ENCODE results near the gene DSPP. TPM values are rescaled to one million over a fixed set of nuclear protein-coding genes. Genes with fewer than 3 reads are reported as not detected.

The DSPP gene
- total RNA-seq, 2 experiments from 2014 or later: not detected

- Histone ChIP-seq H3K4me1 (ENCODE audit: insufficient read depth, low read length, poor library complexity, severe bottlenecking) (no peaks in the 10 kb centered on the region), H3K9me2 (ENCODE audit: insufficient read depth, low read length) (no peaks in the 10 kb centered on the region), H3K4me3 (ENCODE audit: low read depth, low read length, poor library complexity, severe bottlenecking) (no peak overlapping the region), H3K36me3 (ENCODE audit: insufficient read depth, low read length) (no peaks in the 10 kb centered on the region), H2AFZ (ENCODE audit: low read length) (no peak overlapping the region), H3K4me2 (ENCODE audit: low read length) (no peak overlapping the region), H3K27ac (ENCODE audit: low read depth, low read length, poor library complexity, severe bottlenecking) (no peak overlapping the region), H3K79me2 (ENCODE audit: insufficient read depth, low read depth, low read length) (no peaks in the 10 kb centered on the region), H3K9me3 (ENCODE audit: low read length) (no peaks in the 10 kb centered on the region), H4K20me1 (ENCODE audit: insufficient read depth, low read length) (no peaks in the 10 kb centered on the region)
- no TSS peak for BruUV-seq (replicated peaks)
- intact Hi-C loops (cut with micrococcal nuclease; ENCODE audit: unreplicated experiment): no loop called here
- DNase-seq (ENCODE audit: low spot score): no peak
- POLR2A ChIA-PET: no interaction called here
- TF ChIP-seq EZH2phosphoT487 (IDR thresholded peaks at IDR 0.05; ENCODE audit: borderline replicate concordance, low read depth, low read length): no peak
- CTCF ChIA-PET (ENCODE audit: unreplicated experiment): no interaction called here
Observed at GRCh38 chr4:87565746-87566145, 42.6 kb upstream of the DSPP start.

GRCh38 chr4:87566276-87566675 is 42.1 kb upstream of the DSPP start:
- Histone ChIP-seq H3K36me3 (ENCODE audit: insufficient read depth, low read length) (no peaks in the 10 kb centered on the region), H3K9me3 (ENCODE audit: low read length) (no peaks in the 10 kb centered on the region), H3K4me2 (ENCODE audit: low read length) (no peak overlapping the region), H3K27ac (ENCODE audit: low read depth, low read length, poor library complexity, severe bottlenecking) (no peak overlapping the region), H2AFZ (ENCODE audit: low read length) (no peak overlapping the region), H3K4me3 (ENCODE audit: low read depth, low read length, poor library complexity, severe bottlenecking) (no peak overlapping the region), H3K79me2 (ENCODE audit: insufficient read depth, low read depth, low read length) (no peaks in the 10 kb centered on the region), H3K4me1 (ENCODE audit: insufficient read depth, low read length, poor library complexity, severe bottlenecking) (no peaks in the 10 kb centered on the region), H3K9me2 (ENCODE audit: insufficient read depth, low read length) (no peaks in the 10 kb centered on the region), H4K20me1 (ENCODE audit: insufficient read depth, low read length) (no peaks in the 10 kb centered on the region)
- POLR2A ChIA-PET: no interaction called here
- DNase-seq (ENCODE audit: low spot score): no peak
- TF ChIP-seq CTCF (conservative IDR thresholded peaks at IDR 0.05; ENCODE audit: low read length): no peak
- TF ChIP-seq EZH2phosphoT487 (IDR thresholded peaks at IDR 0.05; ENCODE audit: borderline replicate concordance, low read depth, low read length): no peak
- CTCF ChIA-PET (ENCODE audit: unreplicated experiment): no interaction called here
- intact Hi-C loops (cut with micrococcal nuclease; ENCODE audit: unreplicated experiment): no loop called here
- BruUV-seq (replicated peaks): no TSS peak

GRCh38 chr4:87567191-87567590 is 41.1 kb upstream of the DSPP start:
- Histone ChIP-seq H3K4me2 (ENCODE audit: low read length) (no peak overlapping the region), H3K4me3 (ENCODE audit: low read depth, low read length, poor library complexity, severe bottlenecking) (no peak overlapping the region), H3K36me3 (ENCODE audit: insufficient read depth, low read length) (no peaks in the 10 kb centered on the region), H3K27ac (ENCODE audit: low read depth, low read length, poor library complexity, severe bottlenecking) (no peak overlapping the region), H3K79me2 (ENCODE audit: insufficient read depth, low read depth, low read length) (no peaks in the 10 kb centered on the region), H3K4me1 (ENCODE audit: insufficient read depth, low read length, poor library complexity, severe bottlenecking) (no peaks in the 10 kb centered on the region), H2AFZ (ENCODE audit: low read length) (no peak overlapping the region), H4K20me1 (ENCODE audit: insufficient read depth, low read length) (no peaks in the 10 kb centered on the region), H3K9me3 (ENCODE audit: low read length) (no peaks in the 10 kb centered on the region), H3K9me2 (ENCODE audit: insufficient read depth, low read length) (no peaks in the 10 kb centered on the region)
- no peak for TF ChIP-seq EZH2phosphoT487 (IDR thresholded peaks at IDR 0.05; ENCODE audit: borderline replicate concordance, low read depth, low read length)
- TF ChIP-seq CTCF (conservative IDR thresholded peaks at IDR 0.05; ENCODE audit: low read length): no peak
- no TSS peak for BruUV-seq (replicated peaks)
- ChIA-PET POLR2A (no interaction called here), CTCF (ENCODE audit: unreplicated experiment) (no interaction called here)
- intact Hi-C loops (cut with micrococcal nuclease; ENCODE audit: unreplicated experiment): no loop called here
- no peak for DNase-seq (ENCODE audit: low spot score)

Data from OCI-LY7 (cell line).